LNCAP (cell line): ENCODE results near the gene CYB5D1.

ENCODE experiments used
- CTCF ChIP-seq: fragments of 450-650 bp; IDR thresholded peaks from 2 replicates; pipeline ENCODE4 v1.5.1; 2017; ENCODE audit warnings: mild to moderate bottlenecking

CYB5D1 gene

GRCh38 chr17:7859028-7859427 lies 1.2 kb downstream of the CYB5D1 start:
- TF ChIP-seq CTCF, result no peak

- TF ChIP-seq CTCF, result peak; percentile 80
Observed at GRCh38 chr17:7862692-7863437, 5.1 kb downstream of the CYB5D1 start.

GRCh38 chr17:7864995-7865650 lies 7.3 kb downstream of the CYB5D1 start:
- no peak for TF ChIP-seq CTCF

DNA sequence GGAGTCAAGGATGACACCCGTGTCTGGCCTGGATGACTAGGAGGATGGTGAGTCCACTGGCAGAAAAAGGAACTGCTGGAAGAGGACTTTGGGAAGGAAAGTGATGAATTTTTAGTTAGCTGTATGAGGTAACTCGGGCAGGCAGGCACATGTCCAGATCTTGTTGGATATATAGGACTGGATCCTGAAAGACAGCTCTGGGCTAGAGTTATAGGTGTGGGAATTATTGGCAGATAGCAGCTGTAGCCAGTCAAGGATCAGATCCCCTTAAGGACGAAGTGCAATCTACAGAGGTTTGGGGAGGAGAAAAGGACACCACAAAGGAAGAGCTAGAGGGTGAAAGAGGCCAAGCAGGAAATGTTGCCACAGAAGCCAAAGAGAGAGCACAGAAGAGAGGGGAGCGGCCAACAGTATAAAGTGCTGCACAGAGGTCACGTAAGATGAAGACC lies 10.1 kb downstream of the CYB5D1 start:
- no peak for TF ChIP-seq CTCF

GRCh38 chr17:7873051-7873450 lies 15.2 kb downstream of the CYB5D1 start:
- TF ChIP-seq CTCF, result no peak

GRCh38 chr17:7875804-7876370 lies 18.1 kb downstream of the CYB5D1 start:
- TF ChIP-seq CTCF, result no peak

- TF ChIP-seq CTCF, result no peak
Observed at GRCh38 chr17:7878234-7878633, 20.4 kb downstream of the CYB5D1 start.
